Ascending aorta (tissue), 2 donors: ENCODE measurements around the gene HLTF. TPM values are rescaled to one million over a fixed set of nuclear protein-coding genes. Genes with fewer than 3 reads are reported as not detected.

Experiments used
- DNase-seq, 2 donors: peaks; one replicate each; pipeline ENCODE4 v3.0.0-alpha.2; 2019; ENCODE audit warnings: low spot score in 2 of 2
- H3K27ac ChIP-seq, 2 donors: fragments of 200-600 bp; sonication (generic); one replicate each; pipeline ENCODE4 v1.5.1; 2016 to 2017; ENCODE audit warnings: mild to moderate bottlenecking in 1 of 2
- H3K27me3 ChIP-seq: fragments of 200-600 bp; sonication (generic); one replicate; pipeline ENCODE4 v1.5.1; 2017
- H3K36me3 ChIP-seq, 2 donors: fragments of 200-600 bp; sonication (generic); one replicate each; pipeline ENCODE4 v1.5.1; 2016
- H3K4me1 ChIP-seq, 2 donors: fragments of 200-600 bp; sonication (generic); one replicate each; pipeline ENCODE4 v1.5.1; 2016 to 2017; ENCODE audit warnings: mild to moderate bottlenecking in 1 of 2
- H3K4me3 ChIP-seq, 2 donors: fragments of 200-600 bp; sonication (generic); one replicate each; pipeline ENCODE4 v1.5.1; 2016 to 2017; ENCODE audit warnings: mild to moderate bottlenecking in 1 of 2
- H3K9me3 ChIP-seq, 2 donors: fragments of 200-600 bp; sonication (generic); one replicate each; pipeline ENCODE4 v1.5.1; 2016
- CTCF ChIP-seq, 3 experiments: fragments of 200-600 bp in 2 of 3; fragments of 450-650 bp in 1 of 3; sonication (generic) in 2 of 3; IDR thresholded peaks; one replicate each; pipeline ENCODE4 v1.5.1; 2016 to 2019; ENCODE audit warnings: antibody characterized with exemption in 3 of 3, mild to moderate bottlenecking in 1 of 3, moderate library complexity in 1 of 3
- intact Hi-C: fragments of 100-400 bp; cut with DNase I; formaldehyde crosslinking; loops from one replicate; pipeline ENCODE4 v1.15.1; 2023
- total RNA-seq: library from RNA; depleted of rRNA; stranded (reverse); fragments of >200 nt; gene quantifications from one replicate; pipeline ENCODE4 v1.1.0, GENCODE V29; 2016

Gene HLTF
- total RNA-seq, 1 donor from 2014 or later, result 136 TPM

- Histone ChIP-seq H3K4me3 (no peak overlapping the region), H3K27me3 (no peaks in the 10 kb centered on the region), H3K27ac (peak overlapping the region; percentile 62 to 66), H3K4me1 (peaks cover 5 to 50% of the 10 kb centered on the region in 2 donors), H3K36me3 (peaks cover 7 to 27% of the 10 kb centered on the region in 2 donors), H3K9me3 (no peaks in the 10 kb centered on the region)
- intact Hi-C loops, result loop anchor here (5.0 to 10.0 kb wide), 3 partner anchors 47 to 635 kb away; partner anchors contain the start of gene WWTR1
- DNase-seq, result no peak
- TF ChIP-seq CTCF (IDR thresholded peaks at IDR 0.05), result no peak
Measured at GRCh38 chr3:149019580-149019979, 66.8 kb downstream of the HLTF start.

- no peak for TF ChIP-seq CTCF (IDR thresholded peaks at IDR 0.05)
- intact Hi-C loops, result loop anchor here (5.0 to 10.0 kb wide), 3 partner anchors 46 to 637 kb away; partner anchors contain the start of gene WWTR1
- no peaks in the 10 kb centered on the region for H3K9me3 ChIP-seq
- H3K27ac ChIP-seq, result peak overlapping the region; percentile 64 to 90
- no peaks in the 10 kb centered on the region for H3K27me3 ChIP-seq
- peaks cover 1 to 13% of the 10 kb centered on the region in 2 donors for H3K36me3 ChIP-seq
- DNase-seq, result no peak
- H3K4me3 ChIP-seq, result no peak overlapping the region
- H3K4me1 ChIP-seq, result peaks cover 11 to 59% of the 10 kb centered on the region in 2 donors
Measured at GRCh38 chr3:149018247-149018646, 68.1 kb downstream of the HLTF start.

- Histone ChIP-seq H3K27me3 (no peaks in the 10 kb centered on the region), H3K4me3 (no peak overlapping the region), H3K9me3 (no peaks in the 10 kb centered on the region), H3K36me3 (peaks cover 0 to 4% of the 10 kb centered on the region in 2 donors), H3K27ac (peak overlapping the region; percentile 84 to 90), H3K4me1 (peaks cover 11 to 69% of the 10 kb centered on the region in 2 donors)
- intact Hi-C loops, result loop anchor here (5.0 to 10.0 kb wide), 3 partner anchors 45 to 638 kb away; partner anchors contain the start of gene WWTR1
- TF ChIP-seq CTCF (IDR thresholded peaks at IDR 0.05), result no peak
- DNase-seq, result no peak
Measured at GRCh38 chr3:149016669-149017541, 69.4 kb downstream of the HLTF start.

- Histone ChIP-seq H3K36me3 (no peaks in the 10 kb centered on the region), H3K27me3 (no peaks in the 10 kb centered on the region), H3K4me1 (peaks cover 11 to 69% of the 10 kb centered on the region in 2 donors), H3K4me3 (no peak overlapping the region), H3K9me3 (no peaks in the 10 kb centered on the region), H3K27ac (peak overlapping the region; percentile 84 to 90)
- intact Hi-C loops, result loop anchor here (5.0 to 10.0 kb wide), 3 partner anchors 44 to 639 kb away; partner anchors contain the start of gene WWTR1
- no peak for DNase-seq
- TF ChIP-seq CTCF (IDR thresholded peaks at IDR 0.05), result no peak
Measured at GRCh38 chr3:149016242-149016641, 70.1 kb downstream of the HLTF start.

- Histone ChIP-seq H3K27ac (peak overlapping the region; percentile 84 to 90), H3K36me3 (peaks cover under 1 to 6% of the 10 kb centered on the region in 2 donors), H3K27me3 (no peaks in the 10 kb centered on the region), H3K4me1 (peaks cover 11 to 63% of the 10 kb centered on the region in 2 donors), H3K9me3 (no peaks in the 10 kb centered on the region), H3K4me3 (no peak overlapping the region)
- no peak for DNase-seq
- intact Hi-C loops, result loop anchor here (5.0 to 10.0 kb wide), 3 partner anchors 43 to 639 kb away; partner anchors contain the start of gene WWTR1
- no peak for TF ChIP-seq CTCF (IDR thresholded peaks at IDR 0.05)
Measured at GRCh38 chr3:149015393-149015792, 70.9 kb downstream of the HLTF start.
